ENCODE results near the gene COL24A1.
"Not testable (repeated sequence)": the region's sequence is repeated elsewhere in the genome, so short reads cannot be mapped to it uniquely, and the experiment has no call there.

Gene COL24A1

DNA sequence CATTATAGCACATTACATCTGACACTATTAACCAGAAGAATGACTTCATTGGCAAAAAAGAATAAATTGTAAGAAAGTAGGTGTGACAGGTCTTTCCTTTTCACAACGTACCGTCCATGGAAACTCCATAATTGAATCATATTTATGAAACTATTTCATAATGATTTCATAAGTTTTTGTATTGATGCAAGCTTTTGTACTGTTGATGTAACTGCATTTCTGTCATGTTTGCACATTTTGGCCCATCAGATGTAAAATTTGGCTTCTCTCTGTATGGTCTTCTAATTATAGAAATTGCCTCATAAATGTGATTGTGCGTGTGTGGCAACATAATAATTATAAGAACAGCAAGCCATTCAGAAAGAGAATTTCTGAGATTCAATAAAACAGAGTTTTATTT is 267.7 kb downstream of the COL24A1 start:
- DNase-seq (ENCODE audit: low spot score), result no peak

DNA sequence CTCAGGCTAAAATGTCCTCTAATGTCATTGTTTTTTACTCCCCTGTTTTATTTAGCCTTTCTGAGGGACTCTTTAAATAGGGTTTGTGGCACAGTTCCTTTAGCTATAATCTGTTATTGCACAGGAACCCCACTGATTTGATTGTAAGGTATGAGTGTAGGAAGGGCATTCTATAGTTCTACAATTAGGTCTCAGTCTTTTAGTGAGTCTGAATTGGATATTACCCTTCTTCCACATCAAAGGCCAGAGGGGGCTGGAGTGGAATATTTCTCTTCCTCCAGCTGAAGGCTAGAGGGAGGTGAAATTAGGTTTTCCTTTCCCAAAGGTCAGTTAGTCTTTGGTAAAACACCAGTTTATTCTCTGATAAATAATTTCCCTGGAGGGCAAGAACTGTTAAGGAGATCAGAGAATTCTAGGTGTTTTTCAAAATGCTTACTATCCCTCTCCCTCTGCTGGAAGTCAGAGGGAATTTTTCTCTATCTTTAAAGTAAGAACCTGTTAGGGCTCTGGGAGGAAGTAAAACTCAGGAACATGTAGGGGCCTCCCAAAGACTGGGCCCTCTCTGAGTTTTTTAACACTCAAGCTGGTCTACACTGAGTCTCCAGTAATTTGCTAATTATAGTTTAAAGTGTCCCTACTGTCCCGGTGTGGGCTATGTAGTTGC is 272.1 kb downstream of the COL24A1 start:
- DNase-seq (ENCODE audit: low spot score), result peak; percentile 47

DNA sequence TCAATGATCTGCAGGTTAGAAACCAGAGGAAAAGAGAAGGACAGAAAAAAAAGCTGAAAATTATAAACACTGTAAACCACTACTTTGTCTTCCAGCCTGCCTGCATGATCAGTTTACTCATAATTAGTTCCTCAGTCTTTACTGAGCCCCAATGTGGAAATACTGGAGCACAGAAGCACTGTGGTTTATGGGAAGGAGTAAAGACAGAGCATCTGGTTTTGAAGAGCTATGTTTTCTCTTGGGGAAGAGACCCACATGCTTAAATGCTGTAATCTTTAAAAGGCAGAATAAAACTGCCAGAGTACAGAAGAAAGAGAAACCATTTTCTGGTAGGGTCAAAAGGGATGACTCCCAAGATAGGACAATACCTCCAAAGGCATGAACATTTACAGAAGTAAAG is 289.4 kb downstream of the COL24A1 start:
- no peak for DNase-seq (ENCODE audit: low spot score)

DNA sequence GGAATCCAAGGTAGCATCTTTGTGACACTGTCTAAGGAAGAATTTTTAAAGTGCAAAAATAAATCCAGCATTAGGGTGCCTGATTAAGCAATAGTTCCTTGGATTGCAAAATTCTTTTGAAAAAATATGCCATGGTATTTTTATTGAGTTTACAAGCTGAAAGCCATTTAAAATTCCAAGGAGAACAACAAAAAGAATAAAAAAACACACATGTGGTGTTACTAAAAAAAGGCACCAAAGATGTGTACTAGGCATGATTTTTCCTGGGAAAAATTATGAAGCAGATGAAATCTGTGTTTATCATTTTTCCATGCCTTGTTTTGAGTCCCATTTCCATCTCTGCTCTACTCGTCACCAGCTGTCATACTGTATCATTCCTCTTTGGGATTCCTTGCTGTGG is 291.4 kb downstream of the COL24A1 start:
- no peak for DNase-seq (ENCODE audit: low spot score)

DNA sequence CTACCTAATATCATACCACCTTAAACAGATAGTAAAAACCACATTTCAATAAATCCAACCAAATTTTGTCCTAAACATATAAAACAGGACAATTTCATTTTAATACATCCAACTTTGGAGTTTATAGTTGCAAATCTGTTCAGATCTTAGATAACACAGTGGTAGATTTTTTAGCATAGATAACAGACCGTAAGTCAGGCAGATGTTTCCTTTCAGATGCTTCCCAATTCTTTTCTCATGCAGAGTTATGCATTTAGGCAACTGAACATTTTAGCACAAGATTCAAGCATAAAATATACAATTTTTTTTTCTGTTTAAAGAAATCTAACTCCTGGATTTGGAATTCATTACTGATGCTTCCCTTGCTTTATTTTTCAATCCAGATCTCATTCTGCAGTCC is 291.8 kb downstream of the COL24A1 start:
- DNase-seq (ENCODE audit: low spot score), result no peak

DNA sequence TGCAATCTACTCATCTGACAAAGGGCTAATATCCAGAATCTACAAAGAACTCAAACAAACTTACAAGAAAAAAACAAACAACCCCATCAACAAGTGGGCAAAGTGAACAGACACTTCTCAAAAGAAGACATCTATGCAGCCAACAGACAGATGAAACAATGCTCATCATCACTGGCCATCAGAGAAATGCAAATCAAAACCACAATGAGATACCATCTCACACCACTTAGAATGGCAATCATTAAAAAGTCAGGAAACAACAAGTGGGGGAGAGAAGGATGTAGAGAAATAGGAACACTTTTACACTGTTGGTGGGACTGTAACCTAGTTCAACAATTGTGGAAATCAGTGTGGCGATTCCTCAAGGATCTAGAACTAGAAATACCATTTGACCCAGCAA is 292.9 kb downstream of the COL24A1 start:
- DNase-seq (ENCODE audit: low spot score), result not testable (repeated sequence)

DNA sequence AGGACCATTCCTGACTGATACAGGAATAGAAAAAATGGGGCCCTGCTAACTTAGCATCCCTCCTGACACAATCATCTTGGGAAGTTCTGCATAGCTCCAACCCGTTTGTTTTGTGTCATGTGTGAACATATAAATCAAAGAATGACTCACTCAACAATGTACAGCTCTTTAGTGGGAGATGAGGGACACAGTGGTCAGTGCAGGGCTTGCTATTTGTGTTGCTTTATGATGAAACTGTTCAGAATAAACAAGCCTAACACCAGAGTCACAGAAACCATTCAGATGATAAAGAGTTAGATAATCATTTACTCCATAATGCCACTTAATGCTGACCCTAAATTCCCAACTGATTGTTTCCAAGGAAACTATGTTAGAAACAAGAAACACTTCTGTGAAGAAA is 294.1 kb downstream of the COL24A1 start:
- no peak for DNase-seq (ENCODE audit: low spot score)

DNA sequence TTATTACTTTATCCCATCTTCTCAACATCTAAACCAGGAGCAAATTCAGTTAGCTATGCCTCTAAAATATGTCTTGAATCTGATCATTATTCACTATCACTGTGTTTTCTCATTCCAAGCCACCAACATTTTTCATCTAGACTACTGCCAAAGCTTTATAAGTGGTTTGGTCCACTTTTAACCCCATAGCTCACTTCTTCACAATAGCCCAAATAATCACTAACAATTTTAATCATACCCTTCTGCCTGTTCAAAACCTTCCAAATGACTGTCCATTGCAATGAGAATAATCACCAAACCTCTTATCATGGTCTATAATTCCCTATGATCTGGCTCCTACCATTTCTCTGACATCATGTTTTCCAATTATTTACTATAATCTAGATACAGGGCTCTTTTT is 298.6 kb downstream of the COL24A1 start:
- no peak for DNase-seq (ENCODE audit: low spot score)

DNA sequence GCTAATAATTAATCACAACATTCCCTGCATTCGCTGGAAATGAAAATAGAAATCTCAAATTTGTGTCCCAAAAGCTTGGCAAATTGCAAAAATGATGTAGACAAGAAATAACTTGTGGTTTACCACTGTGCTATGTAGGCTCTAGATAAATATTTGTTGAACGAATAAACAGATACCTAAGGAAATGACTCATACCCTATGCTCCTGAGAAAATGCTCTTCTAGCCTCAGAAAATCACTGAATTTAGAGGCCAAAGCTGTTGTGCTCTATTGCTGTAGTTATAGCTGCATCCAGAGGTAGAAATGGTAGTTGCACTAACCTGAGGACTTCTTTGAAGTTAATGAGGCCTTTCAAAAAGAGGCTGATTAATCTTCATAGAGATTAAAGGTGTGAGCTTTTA is 306.3 kb downstream of the COL24A1 start:
- no peak for DNase-seq (ENCODE audit: low spot score)

DNA sequence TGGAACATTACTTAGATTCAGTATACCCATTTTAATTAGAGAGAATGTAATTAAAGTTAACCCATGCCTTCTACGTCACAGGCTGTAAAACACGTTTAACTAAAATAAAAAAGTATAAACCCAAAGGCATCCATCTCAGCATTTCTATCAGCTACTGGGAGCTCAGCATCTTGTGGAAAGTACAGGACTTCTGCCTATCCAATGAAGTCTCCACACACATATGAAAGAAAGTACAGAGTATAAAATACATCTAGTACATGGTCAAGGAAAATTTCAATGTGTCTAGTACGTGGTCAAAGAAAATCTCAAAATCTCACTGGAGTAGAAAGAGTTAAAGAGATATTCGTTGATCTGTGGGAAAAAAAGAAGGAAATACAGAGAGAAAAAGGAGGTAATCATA is 306.9 kb downstream of the COL24A1 start:
- no peak for DNase-seq (ENCODE audit: low spot score)

DNA sequence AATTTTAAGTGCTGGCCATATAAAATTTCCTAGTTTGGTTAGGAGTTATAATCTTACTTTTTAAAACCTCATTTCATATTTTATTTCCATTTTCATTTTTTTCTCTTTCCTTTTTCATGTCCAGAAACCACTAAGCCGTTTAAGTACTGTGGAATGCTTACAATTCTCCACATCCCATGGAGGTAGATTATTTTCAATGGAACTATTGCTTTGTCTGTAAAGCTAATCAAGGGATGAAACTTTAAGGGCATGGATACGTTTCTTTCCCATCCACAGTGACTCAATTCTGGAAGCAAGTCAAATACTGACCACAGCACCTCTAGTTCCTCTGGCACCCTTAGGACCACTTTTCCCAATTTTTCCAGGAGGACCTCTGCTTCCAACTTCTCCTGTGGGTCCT is 309.2 kb downstream of the COL24A1 start:
- no peak for DNase-seq (ENCODE audit: low spot score)

DNA sequence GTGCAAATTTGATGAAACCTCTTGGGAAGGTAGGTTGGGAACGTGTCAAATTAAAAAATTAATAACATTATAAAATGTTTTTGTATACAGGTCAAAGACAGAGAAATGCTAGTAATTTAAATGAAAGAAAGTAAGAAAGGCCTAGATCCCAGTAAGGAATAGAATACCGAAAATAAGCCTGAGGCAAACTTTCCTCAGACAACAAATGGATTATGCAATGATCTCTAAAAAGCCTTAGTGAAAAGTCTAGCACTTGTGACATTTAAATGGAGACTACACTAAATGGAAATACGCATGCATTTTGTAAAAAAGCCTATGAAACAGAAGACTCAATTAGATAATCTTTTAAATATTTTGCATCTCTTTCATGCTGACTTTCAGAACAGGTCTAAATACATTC is 309.9 kb downstream of the COL24A1 start:
- no peak for DNase-seq (ENCODE audit: low spot score)

DNA sequence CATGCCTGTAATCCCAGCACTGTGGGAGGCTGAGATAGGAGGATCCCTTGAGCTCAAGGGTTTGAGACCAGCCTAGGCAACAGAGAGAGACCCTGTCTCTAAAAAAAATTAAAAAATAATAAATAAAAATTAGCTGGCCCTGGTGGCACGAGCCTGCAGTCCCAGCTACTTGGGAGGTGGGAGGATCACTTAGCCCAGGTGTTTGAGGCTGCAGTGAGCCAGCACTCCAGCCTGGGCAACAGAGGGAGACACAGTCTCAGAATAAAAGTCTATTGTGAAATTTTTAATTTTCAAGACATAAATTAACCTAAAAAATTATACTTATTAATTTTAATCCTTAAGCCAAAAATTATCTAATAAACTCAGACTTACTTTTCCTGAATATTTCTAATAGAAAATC is 317.1 kb downstream of the COL24A1 start:
- no peak for DNase-seq (ENCODE audit: low spot score)

DNA sequence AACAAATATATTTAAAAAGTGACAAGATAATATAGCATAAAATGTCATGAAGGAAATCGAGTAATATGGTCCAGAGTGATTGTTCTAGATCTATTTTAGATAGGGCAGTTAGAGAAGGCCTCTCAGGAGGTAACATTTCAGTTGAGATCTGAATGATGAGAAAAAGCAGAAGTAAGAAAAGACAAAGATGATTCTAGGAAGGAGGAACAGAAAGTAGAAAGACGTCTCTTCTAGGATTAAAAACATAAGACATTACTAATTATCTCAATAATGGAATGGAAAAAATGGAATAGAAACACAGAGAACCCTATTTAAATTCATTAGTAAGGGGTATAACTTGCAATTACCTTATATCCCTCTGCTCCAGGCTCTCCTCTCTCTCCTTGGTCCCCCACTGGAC is 318.3 kb downstream of the COL24A1 start:
- DNase-seq (ENCODE audit: low spot score), result no peak

DNA sequence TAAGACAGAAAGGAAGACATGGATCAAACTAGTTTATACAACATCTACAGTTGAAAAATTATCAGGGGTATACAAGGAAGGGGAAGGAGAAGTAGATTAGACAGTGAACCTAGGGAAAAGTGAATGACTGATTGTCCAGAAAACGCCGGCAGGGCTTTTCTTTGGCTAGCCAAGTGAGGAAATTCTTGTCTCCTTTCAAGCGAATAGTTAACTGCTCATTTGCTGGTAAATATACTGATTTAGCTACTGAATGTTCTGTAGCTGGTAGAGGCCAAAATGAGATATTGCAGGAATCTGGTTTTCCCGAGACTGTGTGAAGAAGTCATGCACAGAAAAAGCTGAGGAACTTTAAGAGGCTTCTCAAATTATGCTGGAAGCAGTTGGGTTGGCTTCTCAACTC is 319.8 kb downstream of the COL24A1 start:
- DNase-seq (ENCODE audit: low spot score), result no peak

DNA sequence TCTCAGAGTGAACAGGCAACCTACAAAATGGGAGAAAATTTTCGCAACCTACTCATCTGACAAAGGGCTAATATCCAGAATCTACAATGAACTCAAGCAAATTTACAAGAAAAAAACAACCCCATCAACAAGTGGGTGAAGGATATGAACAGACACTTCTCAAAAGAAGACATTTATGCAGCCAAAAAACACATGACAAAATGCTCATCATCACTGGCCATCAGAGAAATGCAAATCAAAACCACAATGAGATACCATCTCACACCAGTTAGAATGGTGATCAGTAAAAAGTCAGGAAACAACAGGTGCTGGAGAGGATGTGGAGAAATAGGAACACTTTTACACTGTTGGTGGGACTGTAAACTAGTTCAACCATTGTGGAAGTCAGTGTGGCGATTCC is 323.4 kb downstream of the COL24A1 start:
- DNase-seq (ENCODE audit: low spot score), result not testable (repeated sequence)

DNA sequence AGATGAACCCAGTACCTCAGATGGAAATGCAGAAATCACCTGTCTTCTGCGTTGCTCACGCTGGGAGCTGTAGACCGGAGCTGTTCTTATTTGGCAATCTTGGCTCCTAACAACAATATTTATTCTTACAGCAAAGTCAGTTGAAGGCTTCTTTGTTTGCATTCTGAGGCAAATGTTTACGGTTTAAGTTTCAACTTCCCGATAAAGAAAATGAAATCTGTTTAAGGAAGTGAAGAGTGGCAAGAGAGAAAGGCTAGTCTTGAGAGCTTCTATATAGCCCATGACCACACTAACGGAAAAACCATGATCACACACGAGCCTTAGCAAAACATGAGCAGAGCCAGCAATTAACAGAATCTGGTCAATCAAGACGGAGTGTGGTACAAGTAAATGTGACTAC is 325.7 kb downstream of the COL24A1 start:
- no peak for DNase-seq (ENCODE audit: low spot score)

DNA sequence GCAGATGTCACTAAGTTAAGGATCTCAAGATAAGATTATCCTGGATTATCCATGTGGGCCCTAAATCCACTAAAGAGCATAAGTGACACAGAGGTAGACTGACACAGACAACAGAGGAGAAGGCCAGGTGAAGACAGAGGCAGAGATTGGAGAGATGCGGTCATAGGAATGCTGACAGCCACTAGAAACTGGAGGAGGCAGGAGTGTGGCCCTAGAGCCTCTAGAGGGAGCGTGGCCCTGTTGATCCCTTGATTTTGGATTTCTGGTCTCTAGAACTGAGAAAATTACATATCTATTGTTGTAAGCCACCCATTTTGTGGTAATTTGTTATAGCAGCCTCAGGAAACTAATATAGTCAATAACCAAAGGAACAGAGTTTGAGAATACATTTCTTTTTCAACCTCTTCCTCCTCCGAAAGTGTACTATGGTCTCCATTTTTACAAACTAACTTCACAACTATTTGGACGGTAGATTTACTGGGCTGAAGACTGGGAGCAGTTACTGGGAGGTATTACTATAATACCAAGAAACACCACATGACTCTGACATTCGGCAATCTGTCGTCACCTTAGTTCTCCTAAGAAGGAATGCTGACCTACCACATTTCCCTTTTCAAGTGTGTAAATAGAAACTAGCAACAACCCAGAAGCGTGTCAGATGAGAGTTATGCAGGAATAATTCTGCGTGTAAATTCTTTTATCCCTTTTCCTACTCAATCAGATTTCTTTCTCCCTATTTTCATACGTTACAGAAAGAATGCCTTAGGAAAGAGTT is 332.3 kb downstream of the COL24A1 start:
- DNase-seq (ENCODE audit: low spot score), result peak; percentile 10

DNA sequence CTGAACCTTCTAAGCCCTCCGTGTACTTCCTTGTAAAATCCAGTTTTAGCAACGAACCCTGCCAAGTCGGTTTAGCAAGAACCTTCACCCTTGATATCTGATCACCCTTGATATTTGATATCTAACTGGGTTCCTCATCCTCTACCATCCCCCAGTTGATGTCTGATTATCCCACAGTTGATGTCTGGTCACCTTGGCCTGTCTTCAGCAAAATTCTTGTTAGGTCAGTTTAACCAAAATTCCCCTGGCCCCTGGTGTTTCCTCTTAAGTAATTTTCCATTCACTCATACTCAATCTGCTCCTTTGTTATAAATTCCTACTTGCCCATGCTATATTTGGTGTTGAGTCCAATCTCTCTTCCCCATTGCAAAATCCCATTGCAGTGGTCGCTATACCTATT is 333.9 kb downstream of the COL24A1 start:
- DNase-seq (ENCODE audit: low spot score), result no peak

DNA sequence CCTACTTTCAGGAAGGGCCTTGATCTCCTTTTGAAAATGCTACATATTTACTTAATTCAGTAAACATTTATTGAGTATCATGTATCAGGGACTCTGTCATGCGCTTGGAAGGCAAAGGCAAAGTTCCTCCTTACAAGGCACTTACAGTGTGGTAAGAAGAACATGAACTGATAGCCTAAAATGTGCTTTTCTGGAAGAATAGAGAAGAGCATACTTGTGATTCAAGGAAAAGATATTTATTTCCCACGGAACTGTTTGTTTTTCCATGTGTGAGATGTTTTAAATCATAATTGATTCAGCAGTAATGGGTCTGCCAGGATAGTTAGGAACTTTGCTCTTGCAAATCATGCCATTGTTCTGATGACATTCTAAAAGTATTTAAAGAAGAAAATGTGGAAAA is 338.2 kb downstream of the COL24A1 start:
- DNase-seq (ENCODE audit: low spot score), result no peak

DNA sequence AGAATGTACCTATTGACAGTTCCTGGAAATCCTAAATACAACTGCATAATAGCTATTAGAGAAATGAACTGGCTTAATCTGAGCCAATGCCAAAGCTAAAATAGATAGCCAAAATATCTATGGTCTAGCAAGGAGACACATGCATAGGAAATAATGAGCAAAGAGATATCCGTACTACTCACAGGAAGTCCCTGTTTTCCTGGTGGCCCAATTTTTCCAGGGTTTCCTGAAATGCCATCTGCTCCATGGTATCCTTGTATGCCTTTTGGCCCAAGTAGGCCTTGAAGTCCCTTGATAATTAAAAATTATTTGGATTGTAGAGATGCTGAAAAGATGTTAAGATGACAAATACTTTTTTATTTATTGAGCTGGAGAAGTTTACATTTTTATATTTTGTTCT is 340.0 kb downstream of the COL24A1 start:
- no peak for DNase-seq (ENCODE audit: low spot score)

DNA sequence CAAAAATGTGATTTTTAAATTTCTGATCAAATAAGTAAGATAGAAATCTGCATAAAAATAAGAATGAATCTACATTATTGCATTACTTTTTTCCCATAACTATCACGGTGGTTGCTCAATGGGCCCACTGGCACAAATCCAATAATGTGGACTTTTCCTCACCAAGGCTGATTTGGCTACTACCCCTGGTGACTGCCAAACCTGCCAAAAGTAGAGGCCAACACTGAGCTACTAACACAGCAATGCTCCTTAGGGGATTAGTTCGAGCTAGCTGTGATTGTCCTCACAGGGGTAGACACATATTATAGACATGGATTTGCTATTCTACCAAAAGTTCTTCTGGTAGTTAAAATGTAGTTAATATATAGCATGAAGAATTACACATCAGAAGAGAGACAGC is 340.7 kb downstream of the COL24A1 start:
- DNase-seq (ENCODE audit: low spot score), result no peak

DNA sequence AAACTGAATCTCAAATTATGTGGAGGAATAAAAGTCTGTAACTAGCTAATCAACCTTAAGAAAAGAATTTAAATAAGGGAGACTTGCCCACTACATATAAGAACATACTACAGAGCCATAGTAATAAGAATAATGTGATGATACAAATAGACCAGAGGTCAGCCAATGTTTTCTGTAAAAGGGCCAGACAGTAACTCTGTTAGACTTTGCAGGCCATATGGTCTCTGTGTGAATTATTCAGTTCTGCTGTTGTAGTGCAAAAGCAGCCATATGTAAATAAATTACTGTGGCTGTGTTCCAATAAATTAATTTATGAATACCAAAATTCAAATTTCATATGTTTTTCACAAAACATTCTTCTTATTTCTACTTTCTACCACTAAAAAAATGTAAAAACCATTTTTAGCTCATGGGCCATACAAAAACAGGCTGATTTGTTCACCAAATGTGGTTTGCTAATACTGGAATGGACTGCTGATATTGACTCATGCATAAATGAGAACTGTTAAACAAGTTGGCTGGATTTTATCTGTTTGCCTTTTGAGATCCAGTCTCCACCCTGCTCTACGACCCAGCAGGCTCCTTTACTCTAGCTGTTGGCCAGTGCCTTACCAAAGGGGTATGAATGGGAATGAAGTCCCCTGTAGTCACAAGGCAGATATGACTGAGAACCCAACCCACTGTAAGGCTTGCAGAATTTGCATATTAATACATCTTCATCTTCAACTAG is 350.2 kb downstream of the COL24A1 start:
- no peak for DNase-seq (ENCODE audit: low spot score)
